Measurements from ENCODE around the gene BRAT1. TPM values are rescaled to one million over a fixed set of nuclear protein-coding genes. Genes with fewer than 3 reads are reported as not detected.

BRAT1 gene
- total RNA-seq, 1 experiment from 2014 or later, result 50.0 TPM

DNA sequence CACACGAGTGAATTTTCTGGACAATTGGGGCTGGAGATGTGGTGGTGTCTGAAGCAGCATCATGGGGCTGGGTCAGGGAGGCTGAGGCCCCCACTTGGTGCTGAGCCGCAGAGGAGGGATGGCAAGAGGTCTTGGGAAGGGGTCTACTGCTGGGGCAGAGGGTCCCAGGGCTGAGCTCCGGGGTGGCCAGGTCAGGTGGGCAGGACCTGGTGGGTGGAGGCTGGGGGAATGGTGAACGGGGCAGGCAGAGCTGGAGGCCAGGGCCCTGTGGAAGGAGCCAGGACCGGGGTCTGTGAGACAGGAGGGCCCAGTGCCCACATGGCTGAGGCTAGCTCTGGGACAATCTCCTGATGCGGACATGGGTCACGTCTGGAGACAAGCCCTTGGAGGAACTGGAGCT is 56.1 kb downstream of the BRAT1 start:
- H3K36me3 Mint-ChIP-seq, result no peaks in the 10 kb centered on the region
- peaks cover 39% of the 10 kb centered on the region for H3K4me1 Mint-ChIP-seq
- no peak overlapping the region for H3K4me3 Mint-ChIP-seq
- ATAC-seq, result no peak
- TF ChIP-seq NFATC4 (CRISPR knock-in tag; IDR thresholded peaks at IDR 0.05) (no peak), TP53 (CRISPR knock-in tag; IDR thresholded peaks at IDR 0.05) (0 out of 2 replicates have a peak, but pooled peaks have one; percentile 3)
- TF ChIP-seq, protein P1, sequence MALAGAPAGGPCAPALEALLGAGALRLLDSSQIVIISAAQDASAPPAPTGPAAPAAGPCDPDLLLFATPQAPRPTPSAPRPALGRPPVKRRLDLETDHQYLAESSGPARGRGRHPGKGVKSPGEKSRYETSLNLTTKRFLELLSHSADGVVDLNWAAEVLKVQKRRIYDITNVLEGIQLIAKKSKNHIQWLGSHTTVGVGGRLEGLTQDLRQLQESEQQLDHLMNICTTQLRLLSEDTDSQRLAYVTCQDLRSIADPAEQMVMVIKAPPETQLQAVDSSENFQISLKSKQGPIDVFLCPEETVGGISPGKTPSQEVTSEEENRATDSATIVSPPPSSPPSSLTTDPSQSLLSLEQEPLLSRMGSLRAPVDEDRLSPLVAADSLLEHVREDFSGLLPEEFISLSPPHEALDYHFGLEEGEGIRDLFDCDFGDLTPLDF (CRISPR knock-in tag; IDR thresholded peaks at IDR 0.05), result no peak
- ChIA-PET CTCF (interaction anchor here (0.9 to 5.3 kb wide), 10 partner anchors 20 to 210 kb away, joined by 4 to 66 read pairs (median 6); no protein-coding TSS in a partner anchor), POLR2A (interaction anchor here (0.7 to 1.1 kb wide), 2 partner anchors 34 to 56 kb away, joined by 3 to 5 read pairs; partner anchors contain the start of gene BRAT1)
- no peaks in the 10 kb centered on the region; the same call in 1 of the 2 replicates for H3K27me3 Mint-ChIP-seq (ENCODE audit: low read depth)
- no peak overlapping the region for H3K27ac Mint-ChIP-seq
- H3K9me3 Mint-ChIP-seq, result no peaks in the 10 kb centered on the region
- DNase-seq (ENCODE audit: low spot score), result no peak

DNA sequence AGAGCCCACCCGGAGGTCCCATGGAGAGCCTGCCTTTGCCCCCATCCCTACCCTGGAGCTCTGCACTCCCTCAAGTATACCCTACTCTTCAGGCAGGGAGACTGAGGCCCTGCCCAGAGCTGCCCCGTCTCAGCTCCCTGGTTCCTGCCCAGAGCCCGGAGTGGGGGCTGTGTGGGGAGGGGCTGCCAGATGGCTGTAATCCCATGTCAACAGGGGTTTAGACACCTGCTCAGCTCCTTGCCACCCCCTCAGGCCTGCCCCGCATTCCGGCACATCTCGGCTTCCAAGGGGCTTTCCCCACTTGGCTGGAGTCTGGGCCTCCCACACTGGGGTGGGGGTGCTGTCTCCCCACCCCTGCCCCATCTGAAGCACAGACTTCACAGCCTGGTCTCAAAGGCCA is 56.6 kb downstream of the BRAT1 start:
- ATAC-seq (no peak), DNase-seq (ENCODE audit: low spot score) (no peak)
- TF ChIP-seq, protein P1 (CRISPR knock-in tag; IDR thresholded peaks at IDR 0.05), result no peak
- TF ChIP-seq, protein P2, sequence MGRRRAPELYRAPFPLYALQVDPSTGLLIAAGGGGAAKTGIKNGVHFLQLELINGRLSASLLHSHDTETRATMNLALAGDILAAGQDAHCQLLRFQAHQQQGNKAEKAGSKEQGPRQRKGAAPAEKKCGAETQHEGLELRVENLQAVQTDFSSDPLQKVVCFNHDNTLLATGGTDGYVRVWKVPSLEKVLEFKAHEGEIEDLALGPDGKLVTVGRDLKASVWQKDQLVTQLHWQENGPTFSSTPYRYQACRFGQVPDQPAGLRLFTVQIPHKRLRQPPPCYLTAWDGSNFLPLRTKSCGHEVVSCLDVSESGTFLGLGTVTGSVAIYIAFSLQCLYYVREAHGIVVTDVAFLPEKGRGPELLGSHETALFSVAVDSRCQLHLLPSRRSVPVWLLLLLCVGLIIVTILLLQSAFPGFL (CRISPR knock-in tag; IDR thresholded peaks at IDR 0.05; ENCODE audit: borderline replicate concordance), result no peak
- TF ChIP-seq, protein P3, sequence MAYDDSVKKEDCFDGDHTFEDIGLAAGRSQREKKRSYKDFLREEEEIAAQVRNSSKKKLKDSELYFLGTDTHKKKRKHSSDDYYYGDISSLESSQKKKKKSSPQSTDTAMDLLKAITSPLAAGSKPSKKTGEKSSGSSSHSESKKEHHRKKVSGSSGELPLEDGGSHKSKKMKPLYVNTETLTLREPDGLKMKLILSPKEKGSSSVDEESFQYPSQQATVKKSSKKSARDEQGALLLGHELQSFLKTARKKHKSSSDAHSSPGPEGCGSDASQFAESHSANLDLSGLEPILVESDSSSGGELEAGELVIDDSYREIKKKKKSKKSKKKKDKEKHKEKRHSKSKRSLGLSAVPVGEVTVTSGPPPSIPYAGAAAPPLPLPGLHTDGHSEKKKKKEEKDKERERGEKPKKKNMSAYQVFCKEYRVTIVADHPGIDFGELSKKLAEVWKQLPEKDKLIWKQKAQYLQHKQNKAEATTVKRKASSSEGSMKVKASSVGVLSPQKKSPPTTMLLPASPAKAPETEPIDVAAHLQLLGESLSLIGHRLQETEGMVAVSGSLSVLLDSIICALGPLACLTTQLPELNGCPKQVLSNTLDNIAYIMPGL (CRISPR knock-in tag; IDR thresholded peaks at IDR 0.05), result peak; percentile 43; the same call in 1 of the 2 replicates
- no peak overlapping the region for H3K27ac Mint-ChIP-seq
- no peaks in the 10 kb centered on the region; the same call in 1 of the 2 replicates for H3K27me3 Mint-ChIP-seq (ENCODE audit: low read depth)
- ChIA-PET POLR2A (interaction anchor here (1.1 kb wide), 1 partner anchor 34 kb away, joined by 5 read pairs; no protein-coding TSS in a partner anchor), CTCF (interaction anchor here (0.9 to 5.3 kb wide), 12 partner anchors 11 to 211 kb away, joined by 3 to 66 read pairs (median 4); partner anchors contain the start of gene TTYH3)
- H3K9me3 Mint-ChIP-seq, result no peaks in the 10 kb centered on the region
- H3K4me3 Mint-ChIP-seq, result no peak overlapping the region
- peaks cover 39% of the 10 kb centered on the region for H3K4me1 Mint-ChIP-seq
- no peaks in the 10 kb centered on the region for H3K36me3 Mint-ChIP-seq

DNA sequence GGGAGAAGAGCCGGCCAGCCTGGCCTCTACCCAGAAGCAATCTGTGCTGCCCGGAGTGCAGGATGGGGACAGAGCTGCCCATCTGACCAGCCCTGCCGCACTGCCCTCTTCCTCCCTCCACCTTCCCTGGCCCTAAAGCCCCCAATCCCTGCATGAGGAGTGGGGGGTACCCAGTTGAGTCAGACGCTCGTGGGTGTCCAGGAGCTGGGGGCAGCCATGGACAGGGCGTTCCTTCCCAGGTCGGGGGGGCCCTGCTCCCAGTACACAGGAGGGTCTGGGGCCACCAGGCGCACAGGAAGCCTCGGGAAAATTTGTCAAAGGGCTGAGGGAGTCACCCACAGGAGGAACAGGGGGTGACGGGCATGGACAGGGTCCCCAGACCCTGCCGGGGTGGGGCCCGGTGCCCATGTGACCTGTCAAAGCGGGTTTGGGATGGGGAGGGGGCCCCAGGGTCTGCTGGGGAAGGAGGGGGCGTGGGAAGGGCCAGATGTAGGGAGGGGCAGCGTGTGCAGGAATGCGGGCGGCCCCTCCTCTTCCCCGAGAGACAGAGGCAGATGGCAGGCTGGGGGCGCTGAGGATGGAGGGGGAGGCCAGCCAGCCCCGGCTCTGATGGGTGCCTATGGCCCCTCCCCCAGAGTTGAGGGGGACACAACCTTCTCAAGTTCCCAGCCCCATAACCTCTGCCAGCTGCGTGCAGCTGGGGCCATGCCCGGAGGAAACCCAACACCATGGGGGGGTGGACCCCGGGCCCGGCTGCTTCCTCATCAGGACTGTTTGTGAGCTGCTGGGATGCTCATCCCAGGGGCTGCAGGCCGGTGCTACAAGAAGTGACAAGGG is 57.6 kb downstream of the BRAT1 start:
- peak; percentile 10 for ATAC-seq
- Mint-ChIP-seq H3K9me3 (no peaks in the 10 kb centered on the region), H3K27ac (peak overlapping the region; percentile 36; the same call in 1 of the 2 replicates), H3K4me3 (no peak overlapping the region), H3K4me1 (peaks cover 42% of the 10 kb centered on the region), H3K27me3 (ENCODE audit: low read depth) (no peaks in the 10 kb centered on the region; the same call in 1 of the 2 replicates), H3K36me3 (no peaks in the 10 kb centered on the region)
- TF ChIP-seq NR1H2 (CRISPR knock-in tag; IDR thresholded peaks at IDR 0.05) (no peak), CREM (CRISPR knock-in tag; IDR thresholded peaks at IDR 0.05) (no peak), ZBTB21 (CRISPR knock-in tag; IDR thresholded peaks at IDR 0.05; ENCODE audit: borderline replicate concordance) (no peak), FOXP1 (CRISPR knock-in tag; IDR thresholded peaks at IDR 0.05; ENCODE audit: borderline replicate concordance) (no peak), ZNF219 (CRISPR knock-in tag; IDR thresholded peaks at IDR 0.05; ENCODE audit: borderline replicate concordance) (no peak), ELF4 (CRISPR knock-in tag; IDR thresholded peaks at IDR 0.05; ENCODE audit: low read depth) (no peak)
- TF ChIP-seq, protein P4, sequence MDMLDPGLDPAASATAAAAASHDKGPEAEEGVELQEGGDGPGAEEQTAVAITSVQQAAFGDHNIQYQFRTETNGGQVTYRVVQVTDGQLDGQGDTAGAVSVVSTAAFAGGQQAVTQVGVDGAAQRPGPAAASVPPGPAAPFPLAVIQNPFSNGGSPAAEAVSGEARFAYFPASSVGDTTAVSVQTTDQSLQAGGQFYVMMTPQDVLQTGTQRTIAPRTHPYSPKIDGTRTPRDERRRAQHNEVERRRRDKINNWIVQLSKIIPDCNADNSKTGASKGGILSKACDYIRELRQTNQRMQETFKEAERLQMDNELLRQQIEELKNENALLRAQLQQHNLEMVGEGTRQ (CRISPR knock-in tag; IDR thresholded peaks at IDR 0.05), result 0 out of 2 replicates have a peak, but pooled peaks have one; percentile 42
- no peak for DNase-seq (ENCODE audit: low spot score)
- ChIA-PET CTCF (interaction anchor here (0.9 to 5.3 kb wide), 9 partner anchors 12 to 212 kb away, joined by 3 to 66 read pairs (median 4); partner anchors contain the start of gene TTYH3), POLR2A (interaction anchor here (0.6 to 1.1 kb wide), 2 partner anchors 26 to 35 kb away, joined by 3 to 5 read pairs; no protein-coding TSS in a partner anchor)

Measured in WTC11 (cell line).